Measurements from ENCODE around the gene ALDH1A2. TPM values are rescaled to one million over a fixed set of nuclear protein-coding genes. Genes with fewer than 3 reads are reported as not detected.

ALDH1A2 gene
- total RNA-seq, 4 donors from 2014 or later: 47.9 to 128 (median 109) TPM

DNA sequence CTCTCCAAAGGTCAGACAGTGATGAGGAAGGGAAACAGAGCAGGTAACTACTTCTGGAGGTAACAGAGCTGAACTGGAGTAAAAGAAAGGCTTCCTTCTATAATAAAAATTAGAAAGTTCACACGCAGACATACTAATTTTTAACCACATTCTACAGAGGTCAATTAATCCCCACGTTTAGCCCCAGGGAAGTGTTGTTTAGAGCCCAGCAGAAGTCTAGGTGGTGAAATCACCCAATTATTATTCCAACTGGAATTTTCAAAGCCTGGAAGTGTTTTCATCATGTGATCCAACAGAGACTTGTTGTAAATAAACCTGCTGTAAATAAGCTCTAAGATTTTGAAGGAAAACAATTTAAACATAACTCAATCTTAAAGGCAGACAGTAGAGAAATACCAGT, 6.8 kb downstream of the ALDH1A2 start:
- no peaks in the 10 kb centered on the region for H3K27me3 ChIP-seq
- DNase-seq: no peak
- no peaks in the 10 kb centered on the region for H3K36me3 ChIP-seq
- H3K27ac ChIP-seq: no peak overlapping the region
- intact Hi-C loops (cut with DNase I; ENCODE audit: low total_unique reads): no loop called here
- H3K9me3 ChIP-seq: no peaks in the 10 kb centered on the region
- H3K4me3 ChIP-seq: no peak overlapping the region
- H3K4me1 ChIP-seq: peaks cover 0 to 3% of the 10 kb centered on the region in 2 donors
- no peak for TF ChIP-seq CTCF (IDR thresholded peaks at IDR 0.05)
- no peak for TF ChIP-seq POLR2A (IDR thresholded peaks at IDR 0.05)

GRCh38 chr15:58058073-58058472, 7.4 kb downstream of the ALDH1A2 start:
- H3K27me3 ChIP-seq: no peaks in the 10 kb centered on the region
- no peak overlapping the region for H3K27ac ChIP-seq
- intact Hi-C loops (cut with DNase I; ENCODE audit: low total_unique reads): no loop called here
- no peaks in the 10 kb centered on the region for H3K36me3 ChIP-seq
- H3K9me3 ChIP-seq: no peaks in the 10 kb centered on the region
- peaks cover 0 to 2% of the 10 kb centered on the region in 2 donors for H3K4me1 ChIP-seq
- TF ChIP-seq CTCF (IDR thresholded peaks at IDR 0.05) (no peak), POLR2A (IDR thresholded peaks at IDR 0.05) (no peak)
- no peak for DNase-seq
- H3K4me3 ChIP-seq: no peak overlapping the region

GRCh38 chr15:58057559-58057958, 8.0 kb downstream of the ALDH1A2 start:
- no peaks in the 10 kb centered on the region for H3K9me3 ChIP-seq
- H3K36me3 ChIP-seq: no peaks in the 10 kb centered on the region
- no peak overlapping the region for H3K27ac ChIP-seq
- no peak for DNase-seq
- H3K27me3 ChIP-seq: no peaks in the 10 kb centered on the region
- intact Hi-C loops (cut with DNase I; ENCODE audit: low total_unique reads): no loop called here
- H3K4me1 ChIP-seq: no peaks in the 10 kb centered on the region
- no peak overlapping the region for H3K4me3 ChIP-seq
- TF ChIP-seq POLR2A (IDR thresholded peaks at IDR 0.05): no peak
- no peak for TF ChIP-seq CTCF (IDR thresholded peaks at IDR 0.05)

GRCh38 chr15:58056015-58056414, 9.5 kb downstream of the ALDH1A2 start:
- no peak for DNase-seq
- no peaks in the 10 kb centered on the region for H3K4me1 ChIP-seq
- no peaks in the 10 kb centered on the region for H3K27me3 ChIP-seq
- TF ChIP-seq POLR2A (IDR thresholded peaks at IDR 0.05) (no peak), CTCF (IDR thresholded peaks at IDR 0.05) (no peak)
- H3K4me3 ChIP-seq: no peak overlapping the region
- intact Hi-C loops (cut with DNase I; ENCODE audit: low total_unique reads): no loop called here
- no peak overlapping the region for H3K27ac ChIP-seq
- no peaks in the 10 kb centered on the region for H3K9me3 ChIP-seq
- no peaks in the 10 kb centered on the region for H3K36me3 ChIP-seq

DNA sequence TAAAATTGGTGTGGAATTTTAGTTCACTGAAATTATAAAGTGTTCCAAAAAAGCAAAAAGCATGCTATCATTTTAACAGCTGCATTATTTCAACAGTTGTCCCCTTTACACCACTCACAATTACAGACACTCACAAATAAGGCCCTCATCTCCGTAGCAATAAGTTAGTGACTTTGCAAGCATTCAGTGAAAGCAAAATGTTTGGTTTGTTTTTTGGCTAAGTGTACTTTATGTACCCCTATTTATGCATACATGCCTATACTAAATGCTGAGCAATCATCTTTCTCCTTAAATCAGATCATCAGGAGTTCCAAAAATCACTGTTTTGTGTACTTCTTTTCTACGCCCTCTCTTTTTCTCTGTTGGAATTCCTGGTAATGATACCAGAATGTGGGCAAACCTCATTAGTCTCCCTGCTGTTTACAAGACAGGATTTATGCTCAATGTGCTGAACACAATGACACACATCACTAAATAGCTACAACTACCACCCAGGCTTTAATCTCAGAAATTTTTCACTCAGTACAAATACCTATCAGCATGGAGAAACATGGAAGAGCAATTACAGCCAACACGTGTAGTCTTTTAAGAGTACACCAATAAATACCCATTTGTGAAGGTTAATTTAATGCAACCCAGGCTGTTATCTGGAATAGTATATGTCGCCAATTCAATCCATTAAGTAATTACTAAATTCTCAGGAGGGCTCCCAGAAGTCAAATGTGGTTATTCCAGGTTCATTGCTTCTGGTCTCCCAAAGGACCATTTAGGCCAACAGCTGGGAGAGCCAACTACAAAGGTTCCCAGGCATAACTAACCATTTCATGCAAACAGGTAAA, 12.0 kb downstream of the ALDH1A2 start:
- no peak overlapping the region for H3K27ac ChIP-seq
- TF ChIP-seq POLR2A (IDR thresholded peaks at IDR 0.05) (no peak), CTCF (IDR thresholded peaks at IDR 0.05) (no peak)
- H3K4me3 ChIP-seq: no peak overlapping the region
- no peak for DNase-seq
- no peaks in the 10 kb centered on the region for H3K4me1 ChIP-seq
- H3K36me3 ChIP-seq: no peaks in the 10 kb centered on the region
- no peaks in the 10 kb centered on the region for H3K9me3 ChIP-seq
- intact Hi-C loops (cut with DNase I; ENCODE audit: low total_unique reads): no loop called here
- H3K27me3 ChIP-seq: no peaks in the 10 kb centered on the region
